RWPE1 (cell line): ENCODE results near the gene AQP12B.

Experiments
- CTCF ChIA-PET: fragments of 350-600 bp; sonication (Branson Sonifier 250); formaldehyde crosslinking; extraction: SDS; loops from one replicate; lab custom pipeline; 2021; lab: Yijun Ruan, JAX
- POLR2A ChIA-PET: fragments of 400-600 bp; formaldehyde crosslinking; extraction: SDS; loops from one replicate; lab custom pipeline; 2020; ENCODE audit warnings: antibody characterized with exemption; ENCODE audit not compliant: low non-redundant PET; lab: Yijun Ruan, JAX
- DNase-seq: peaks from one replicate; pipeline ENCODE4 v3.0.0; 2012; ENCODE audit warnings: low spot score
- H3K27ac ChIP-seq: fragments of 450-650 bp; 2 replicates; pipeline ENCODE4 v1.5.1; 2017
- CTCF ChIP-seq: fragments of 450-650 bp; conservative IDR thresholded peaks from 2 replicates; pipeline ENCODE4 v1.5.1; 2017; ENCODE audit warnings: low read depth, mild to moderate bottlenecking

AQP12B gene

GRCh38 chr2:240713928-240714746 is 31.5 kb upstream of the AQP12B start:
- CTCF ChIA-PET: interaction anchor here (0.6 to 1.1 kb wide), 3 partner anchors 37 to 177 kb away, joined by 3 to 6 read pairs (median 3); no protein-coding TSS in a partner anchor

GRCh38 chr2:240713071-240713927 is 30.6 kb upstream of the AQP12B start:
- no peak for DNase-seq
- ChIA-PET POLR2A (no interaction called here), CTCF (no interaction called here)
- no peak overlapping the region for H3K27ac ChIP-seq
- no peak for TF ChIP-seq CTCF

More at GRCh38 chr2:240713928-240714746, 31.5 kb upstream of the AQP12B start:
- no peak for TF ChIP-seq CTCF
- H3K27ac ChIP-seq: no peak overlapping the region
- no peak for DNase-seq
- POLR2A ChIA-PET: no interaction called here

- POLR2A ChIA-PET: no interaction called here
- no peak overlapping the region for H3K27ac ChIP-seq
- no peak for DNase-seq
- TF ChIP-seq CTCF: no peak
- CTCF ChIA-PET: no interaction called here
These were observed 29.4 kb upstream of the AQP12B start for GRCh38 chr2:240712121-240712520.

GRCh38 chr2:240711701-240712100 is 29.0 kb upstream of the AQP12B start:
- CTCF ChIA-PET: interaction anchor here (0.6 kb wide), 1 partner anchor 98 kb away, joined by 5 read pairs; no protein-coding TSS in a partner anchor
- DNase-seq: no peak
- POLR2A ChIA-PET: no interaction called here
- no peak for TF ChIP-seq CTCF
- H3K27ac ChIP-seq: no peak overlapping the region

GRCh38 chr2:240711296-240711695 is 28.6 kb upstream of the AQP12B start:
- CTCF ChIA-PET: interaction anchor here (0.6 kb wide), 1 partner anchor 98 kb away, joined by 5 read pairs; no protein-coding TSS in a partner anchor
- POLR2A ChIA-PET: no interaction called here

More at GRCh38 chr2:240711296-240711695, 28.6 kb upstream of the AQP12B start:
- no peak overlapping the region for H3K27ac ChIP-seq
- TF ChIP-seq CTCF: no peak
- no peak for DNase-seq
